ENCODE results near the gene CHST15.

DNA sequence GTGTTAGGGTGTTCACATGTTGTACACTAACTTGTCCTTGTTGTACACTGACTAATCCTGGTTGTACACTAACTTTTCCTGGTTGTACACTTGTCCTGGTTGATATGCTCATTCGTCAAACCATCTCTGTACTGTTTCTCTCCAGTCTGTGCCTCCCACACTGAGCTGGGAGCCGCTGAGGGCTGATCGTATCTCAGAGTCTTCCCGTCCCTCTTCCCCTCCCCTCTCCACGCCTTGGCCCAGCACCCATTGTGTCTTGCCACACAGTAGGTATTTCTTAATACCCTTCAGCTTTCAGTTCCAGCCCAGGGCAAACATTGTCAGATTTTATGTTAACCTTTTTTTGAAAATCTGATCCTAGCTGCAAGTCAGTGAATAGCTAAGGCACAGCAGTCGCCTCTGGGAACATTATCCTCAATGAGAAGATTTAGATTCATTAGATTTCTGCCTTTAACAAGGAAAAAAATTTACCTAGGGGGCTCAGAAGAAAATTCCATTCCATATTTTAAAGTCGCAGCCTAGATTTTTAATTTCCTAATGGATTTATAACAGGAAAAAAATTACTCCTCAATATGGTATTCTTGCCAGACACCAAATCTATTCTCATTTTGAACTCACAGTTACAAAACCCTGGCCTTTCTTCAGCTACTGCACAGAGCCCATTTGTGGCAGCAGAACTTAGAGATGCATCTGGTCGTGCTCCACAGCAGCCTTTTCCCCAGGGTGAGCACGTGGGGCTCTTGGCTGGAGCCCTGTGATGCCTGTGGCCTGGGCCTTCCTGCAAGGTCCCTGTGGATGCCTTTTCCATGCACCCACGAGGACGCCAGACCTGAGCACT lies 33.0 kb upstream of the CHST15 start:
- TF ChIP-seq POLR2AphosphoS5 (IDR thresholded peaks at IDR 0.05) (no peak), POLR2A (IDR thresholded peaks at IDR 0.05) (no peak), EP300 (IDR thresholded peaks at IDR 0.05) (no peak)
- TF ChIP-seq, protein P1, sequence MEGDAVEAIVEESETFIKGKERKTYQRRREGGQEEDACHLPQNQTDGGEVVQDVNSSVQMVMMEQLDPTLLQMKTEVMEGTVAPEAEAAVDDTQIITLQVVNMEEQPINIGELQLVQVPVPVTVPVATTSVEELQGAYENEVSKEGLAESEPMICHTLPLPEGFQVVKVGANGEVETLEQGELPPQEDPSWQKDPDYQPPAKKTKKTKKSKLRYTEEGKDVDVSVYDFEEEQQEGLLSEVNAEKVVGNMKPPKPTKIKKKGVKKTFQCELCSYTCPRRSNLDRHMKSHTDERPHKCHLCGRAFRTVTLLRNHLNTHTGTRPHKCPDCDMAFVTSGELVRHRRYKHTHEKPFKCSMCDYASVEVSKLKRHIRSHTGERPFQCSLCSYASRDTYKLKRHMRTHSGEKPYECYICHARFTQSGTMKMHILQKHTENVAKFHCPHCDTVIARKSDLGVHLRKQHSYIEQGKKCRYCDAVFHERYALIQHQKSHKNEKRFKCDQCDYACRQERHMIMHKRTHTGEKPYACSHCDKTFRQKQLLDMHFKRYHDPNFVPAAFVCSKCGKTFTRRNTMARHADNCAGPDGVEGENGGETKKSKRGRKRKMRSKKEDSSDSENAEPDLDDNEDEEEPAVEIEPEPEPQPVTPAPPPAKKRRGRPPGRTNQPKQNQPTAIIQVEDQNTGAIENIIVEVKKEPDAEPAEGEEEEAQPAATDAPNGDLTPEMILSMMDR (IDR thresholded peaks at IDR 0.05), result no peak
